ENCODE results near the gene RPS21. TPM values are rescaled to one million over a fixed set of nuclear protein-coding genes. Genes with fewer than 3 reads are reported as not detected.

Gene RPS21
- total and polyA plus RNA-seq, 4 donors: 222 to 4,827 (median 2,651) TPM

- Histone ChIP-seq H3K36me3 (ENCODE audit: control insufficient read depth in 4 of 4, insufficient read depth in 4 of 4, low read length in 4 of 4) (peaks cover 0 to 13% (median 0%) of the 10 kb centered on the region in 4 donors), H3K4me1 (ENCODE audit: control insufficient read depth in 5 of 5, insufficient read depth in 5 of 5, low read length in 5 of 5) (peaks cover 13 to 73% (median 59%) of the 10 kb centered on the region in 5 donors), H3K27ac (ENCODE audit: low read depth in 1 of 2, low read length in 1 of 2) (peak overlapping the region; percentile 87 to 91), H3K9me3 (ENCODE audit: control insufficient read depth in 4 of 4, insufficient read depth in 3 of 4, low read length in 3 of 4) (no peaks in the 10 kb centered on the region), H3K27me3 (ENCODE audit: control insufficient read depth in 3 of 3, insufficient read depth in 3 of 3, low read length in 2 of 3) (no peaks in the 10 kb centered on the region), H3K4me3 (no peak overlapping the region), H3K9ac (ENCODE audit: insufficient read depth in 1 of 2, low read length in 2 of 2) (no peak overlapping the region)
- no peak for TF ChIP-seq CTCF (IDR thresholded peaks at IDR 0.05; ENCODE audit: control extremely low read depth, extremely low read depth)
- ATAC-seq (ENCODE audit: insufficient read depth, low FRiP score): no peak
- 52 to 63% methylated on average over 22 to 24 of the region's 24 CpGs for WGBS, 2 donors
- DNase-seq: peak in 1 of 3 donors; percentile 12
These were observed 28.5 kb upstream of the RPS21 start for GRCh38 chr20:62358171-62359042.

GRCh38 chr20:62359043-62359490 is 27.8 kb upstream of the RPS21 start:
- WGBS, 2 donors: 54 to 68% methylated on average over 15 to 16 of the region's 16 CpGs
- ATAC-seq (ENCODE audit: insufficient read depth, low FRiP score) (no peak), DNase-seq (peak in 2 of 3 donors; percentile 40 to 59)
- Histone ChIP-seq H3K9me3 (ENCODE audit: control insufficient read depth in 4 of 4, insufficient read depth in 3 of 4, low read length in 3 of 4) (no peaks in the 10 kb centered on the region), H3K27me3 (ENCODE audit: control insufficient read depth in 3 of 3, insufficient read depth in 3 of 3, low read length in 2 of 3) (no peaks in the 10 kb centered on the region), H3K4me1 (ENCODE audit: control insufficient read depth in 5 of 5, insufficient read depth in 5 of 5, low read length in 5 of 5) (peaks cover 13 to 79% (median 64%) of the 10 kb centered on the region in 5 donors), H3K36me3 (ENCODE audit: control insufficient read depth in 4 of 4, insufficient read depth in 4 of 4, low read length in 4 of 4) (peaks cover 0 to 13% (median 0%) of the 10 kb centered on the region in 4 donors), H3K9ac (ENCODE audit: insufficient read depth in 1 of 2, low read length in 2 of 2) (no peak overlapping the region), H3K27ac (ENCODE audit: low read depth in 1 of 2, low read length in 1 of 2) (peak overlapping the region; percentile 87 to 91), H3K4me3 (no peak overlapping the region)
- TF ChIP-seq CTCF (IDR thresholded peaks at IDR 0.05; ENCODE audit: control extremely low read depth, extremely low read depth): no peak

GRCh38 chr20:62359491-62360121 is 27.3 kb upstream of the RPS21 start:
- Histone ChIP-seq H3K27ac (ENCODE audit: low read depth in 1 of 2, low read length in 1 of 2) (peak overlapping the region; percentile 87 to 91), H3K36me3 (ENCODE audit: control insufficient read depth in 4 of 4, insufficient read depth in 4 of 4, low read length in 4 of 4) (peaks cover 0 to 11% (median 0%) of the 10 kb centered on the region in 4 donors), H3K9me3 (ENCODE audit: control insufficient read depth in 4 of 4, insufficient read depth in 3 of 4, low read length in 3 of 4) (no peaks in the 10 kb centered on the region), H3K4me3 (no peak overlapping the region), H3K9ac (ENCODE audit: insufficient read depth in 1 of 2, low read length in 2 of 2) (no peak overlapping the region), H3K27me3 (ENCODE audit: control insufficient read depth in 3 of 3, insufficient read depth in 3 of 3, low read length in 2 of 3) (no peaks in the 10 kb centered on the region), H3K4me1 (ENCODE audit: control insufficient read depth in 5 of 5, insufficient read depth in 5 of 5, low read length in 5 of 5) (peaks cover 13 to 83% (median 65%) of the 10 kb centered on the region in 5 donors)
- peak in 2 of 3 donors; percentile 15 for DNase-seq
- ATAC-seq (ENCODE audit: insufficient read depth, low FRiP score): no peak
- 53 to 78% methylated on average over 21 to 25 of the region's 25 CpGs for WGBS, 2 donors
- TF ChIP-seq CTCF (IDR thresholded peaks at IDR 0.05; ENCODE audit: control extremely low read depth, extremely low read depth): no peak
